Tongue (tissue), 3 donors: ENCODE data around the gene HTD2. TPM values are rescaled to one million over a fixed set of nuclear protein-coding genes. Genes with fewer than 3 reads are reported as not detected.

Experiments used
- DNase-seq: peaks from one replicate; pipeline ENCODE4 v3.0.0-alpha.2; 2015
- small RNA-seq: library from RNA; depleted of rRNA; stranded (forward); fragments of <200 nt; gene quantifications from one replicate; pipeline ENCODE3, GENCODE V24; 2014; ENCODE audit warnings: low replicate concordance
- total RNA-seq: library from RNA; depleted of rRNA; stranded (reverse); fragments of >200 nt; gene quantifications from one replicate; pipeline ENCODE4 v1.2.3, GENCODE V29; 2014

Gene HTD2
- total RNA-seq, 1 donor from 2014 or later = 21.8 TPM

- peak; percentile 32 for DNase-seq
Observed at GRCh38 chr3:58358808-58359207, 52.5 kb downstream of the HTD2 start.

GRCh38 chr3:58359621-58360020, 53.3 kb downstream of the HTD2 start:
- no peak for DNase-seq

GRCh38 chr3:58361866-58362265, 55.5 kb downstream of the HTD2 start:
- no peak for DNase-seq

GRCh38 chr3:58366699-58367098, 60.4 kb downstream of the HTD2 start:
- DNase-seq = no peak

GRCh38 chr3:58369038-58369437, 62.7 kb downstream of the HTD2 start:
- DNase-seq = no peak

Small RNA genes within 50 kb of the gene (small RNA-seq; reads per million reads assigned to genes)
- gene AC098479.1 = not detected

Other genes with a start within 250 kb of the HTD2 start
- gene DNASE1L3, start 95.5 kb upstream of the HTD2 start, total RNA-seq = not detected
- 8.3 TPM for gene ABHD6, start 68.7 kb upstream of the HTD2 start, total RNA-seq
- gene RPP14, start 275 bp upstream of the HTD2 start, total RNA-seq = 29.1 TPM
- 27.8 TPM for gene PXK, start 26.4 kb downstream of the HTD2 start, total RNA-seq
- 226 TPM for gene PDHB, start 127.3 kb downstream of the HTD2 start, total RNA-seq
- 13.3 TPM for gene KCTD6, start 185.6 kb downstream of the HTD2 start, total RNA-seq
- gene ACOX2, start 230.7 kb downstream of the HTD2 start, total RNA-seq = 12.6 TPM